Stomach (tissue), 9 donors: ENCODE measurements around the gene DCC. TPM values are rescaled to one million over a fixed set of nuclear protein-coding genes. Genes with fewer than 3 reads are reported as not detected.

Experiments used
- DNase-seq, 2 donors: peaks; one replicate each; pipeline versions ENCODE4 v3.0.0 to v3.0.0-alpha.2; 2013 to 2019
- H3K27ac ChIP-seq, 5 donors: fragments of 200-600 bp in 4 of 5; sonication (generic) in 4 of 5; one replicate each; pipeline ENCODE4 v1.5.1; 2013 to 2019; ENCODE audit warnings: mild to moderate bottlenecking in 1 of 5, moderate library complexity in 1 of 5
- H3K27me3 ChIP-seq, 3 donors: fragments of 200-600 bp; sonication (generic); one replicate each; pipeline ENCODE4 v1.5.1; 2017 to 2019; ENCODE audit warnings: mixed run types in 1 of 3
- H3K36me3 ChIP-seq, 4 donors: fragments of 200-600 bp; sonication (generic); 1 replicate in 3 of 4; 2 replicates in 1 of 4; pipeline ENCODE4 v1.5.1; 2016 to 2019
- H3K4me1 ChIP-seq, 4 donors: fragments of 200-600 bp; sonication (generic); one replicate each; pipeline ENCODE4 v1.5.1; 2016 to 2019
- H3K4me3 ChIP-seq, 4 donors: fragments of 200-600 bp; sonication (generic) in 3 of 4; one replicate each; pipeline ENCODE4 v1.5.1; 2016 to 2019; ENCODE audit warnings: mild to moderate bottlenecking in 1 of 4
- H3K9me3 ChIP-seq, 4 donors: fragments of 200-600 bp; sonication (generic); one replicate each; pipeline ENCODE4 v1.5.1; 2016 to 2019
- CTCF ChIP-seq, 7 experiments: fragments of 450-650 bp in 4 of 7; fragments of 200-600 bp in 3 of 7; sonication (generic) in 3 of 7; IDR thresholded peaks; one replicate each; pipeline ENCODE4 v1.5.1; 2016 to 2019; ENCODE audit warnings: antibody characterized with exemption in 7 of 7, control low read depth in 2 of 7, mild to moderate bottlenecking in 1 of 7
- EP300 ChIP-seq: sonication (generic); formaldehyde crosslinking; IDR thresholded peaks from one replicate; pipeline ENCODE4 v1.6.1; 2017; ENCODE audit warnings: antibody characterized with exemption
- POLR2A ChIP-seq, 4 donors: fragments of 450-650 bp; IDR thresholded peaks; one replicate each; pipeline ENCODE4 v1.6.1; 2016; ENCODE audit warnings: antibody characterized with exemption in 4 of 4, control low read depth in 2 of 4, mild to moderate bottlenecking in 1 of 4, moderate library complexity in 1 of 4
- POLR2AphosphoS5 ChIP-seq, 3 donors: sonication (generic); formaldehyde crosslinking; IDR thresholded peaks; one replicate each; pipeline ENCODE4 v1.6.1; 2016; ENCODE audit warnings: antibody characterized with exemption in 3 of 3
- WGBS, 5 donors: extraction: QIAGEN DNeasy Blood & Tissue Kit in 3 of 5; methylation state at CpG; one replicate each; pipeline versions ENCODE4 v1.1.5 to v1.1.7; 2013 to 2018; 5-methylcytosine and 5-hydroxymethylcytosine counted together
- intact Hi-C: fragments of 100-400 bp; cut with DNase I; formaldehyde crosslinking; loops from one replicate; pipeline ENCODE4 v1.15.1; 2023; ENCODE audit warnings: low total_unique reads
- polyA plus RNA-seq, 3 donors: library from polyadenylated mRNA; stranded (reverse); fragments of 200-250 nt; gene quantifications; one replicate each; pipeline ENCODE4 v1.2.3, GENCODE V29; 2013
- total RNA-seq, 5 donors: library from RNA; depleted of rRNA; stranded (reverse); fragments of >200 nt; gene quantifications; one replicate each; pipeline versions ENCODE4 v1.1.0 to v1.2.3, GENCODE V29; 2014 to 2016
- donor health status: healthy with polysubstance abuse.
- donor health status: Bipolar disorder and iron deficiency.
- donor health status: healthy.

The DCC gene
- total and polyA plus RNA-seq, 8 donors = 0.58 to 1.7 TPM; not detected in 6

GRCh38 chr18:52738946-52739345 is 398.9 kb downstream of the DCC start:
- Histone ChIP-seq H3K27ac (no peak overlapping the region), H3K4me3 (no peak overlapping the region), H3K27me3 (no peaks in the 10 kb centered on the region), H3K36me3 (no peaks in the 10 kb centered on the region), H3K9me3 (no peaks in the 10 kb centered on the region), H3K4me1 (no peaks in the 10 kb centered on the region)
- DNase-seq = no peak
- WGBS, 5 donors = 74 to 84% (median 83%) methylated on average over 5 of the region's 5 CpGs
- no peak for TF ChIP-seq POLR2A (IDR thresholded peaks at IDR 0.05)
- TF ChIP-seq POLR2AphosphoS5 (IDR thresholded peaks at IDR 0.05) = no peak
- no peak for TF ChIP-seq CTCF (IDR thresholded peaks at IDR 0.05)
- no peak for TF ChIP-seq EP300
- intact Hi-C loops = no loop called here

DNA sequence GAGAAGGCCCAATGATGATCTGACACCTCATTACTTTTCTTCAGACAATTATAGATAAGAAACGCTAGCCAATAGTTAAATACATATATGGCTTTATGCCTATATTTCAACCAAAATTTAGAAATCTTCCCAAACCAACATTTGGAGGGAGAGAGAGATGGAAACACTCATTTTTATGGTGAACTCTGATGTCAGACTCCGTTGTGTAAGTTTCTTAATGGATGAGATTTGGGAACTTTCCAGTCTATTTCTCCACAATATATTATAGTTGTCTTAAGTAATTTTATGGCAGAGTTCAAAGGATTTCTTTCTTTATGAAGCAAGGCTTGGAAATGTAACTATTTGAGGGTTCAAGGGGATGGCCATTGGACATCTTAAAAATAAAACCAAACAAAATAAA is 407.0 kb downstream of the DCC start:
- Histone ChIP-seq H3K9me3 (no peaks in the 10 kb centered on the region), H3K4me1 (no peaks in the 10 kb centered on the region), H3K4me3 (no peak overlapping the region), H3K27ac (no peak overlapping the region), H3K36me3 (no peaks in the 10 kb centered on the region), H3K27me3 (no peaks in the 10 kb centered on the region)
- TF ChIP-seq POLR2A (IDR thresholded peaks at IDR 0.05) (no peak), POLR2AphosphoS5 (IDR thresholded peaks at IDR 0.05) (no peak), EP300 (no peak), CTCF (IDR thresholded peaks at IDR 0.05) (no peak)
- DNase-seq = peak in 1 of 2 donors; percentile 17
- WGBS, 5 donors = 58 to 77% (median 69%) methylated on average over 2 of the region's 2 CpGs
- intact Hi-C loops = no loop called here

GRCh38 chr18:52747869-52748268 is 407.9 kb downstream of the DCC start:
- Histone ChIP-seq H3K4me3 (no peak overlapping the region), H3K27ac (no peak overlapping the region), H3K36me3 (no peaks in the 10 kb centered on the region), H3K27me3 (no peaks in the 10 kb centered on the region), H3K9me3 (no peaks in the 10 kb centered on the region), H3K4me1 (no peaks in the 10 kb centered on the region)
- intact Hi-C loops = no loop called here
- no peak for TF ChIP-seq CTCF (IDR thresholded peaks at IDR 0.05)
- TF ChIP-seq POLR2AphosphoS5 (IDR thresholded peaks at IDR 0.05) = no peak
- no peak for TF ChIP-seq EP300
- no peak for TF ChIP-seq POLR2A (IDR thresholded peaks at IDR 0.05)
- WGBS, 5 donors = 91 to 95% (median 94%) methylated on average over 23 of the region's 23 CpGs
- DNase-seq = no peak

DNA sequence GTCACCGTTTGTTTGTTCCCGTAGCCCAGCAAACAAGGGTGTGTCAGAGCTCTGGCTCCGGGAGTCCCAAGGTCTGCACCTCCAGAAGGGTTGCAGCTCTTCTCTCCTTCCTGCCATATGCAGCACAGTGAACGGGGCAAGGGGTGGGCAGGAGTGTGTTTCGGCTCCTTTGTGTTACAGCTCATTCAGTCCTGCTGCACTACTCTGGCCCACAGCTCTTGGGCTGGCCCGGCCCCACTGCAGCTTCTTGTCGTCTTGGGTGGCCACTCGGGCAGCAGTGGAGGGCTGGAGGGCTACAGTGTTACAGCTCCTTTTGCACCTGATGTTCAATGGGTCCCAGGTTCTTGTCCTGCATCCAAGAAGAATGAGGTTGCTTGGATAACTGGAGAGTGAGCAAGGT is 408.3 kb downstream of the DCC start:
- DNase-seq = no peak
- Histone ChIP-seq H3K9me3 (no peaks in the 10 kb centered on the region), H3K36me3 (no peaks in the 10 kb centered on the region), H3K4me1 (no peaks in the 10 kb centered on the region), H3K27me3 (no peaks in the 10 kb centered on the region), H3K4me3 (no peak overlapping the region), H3K27ac (no peak overlapping the region)
- TF ChIP-seq POLR2AphosphoS5 (IDR thresholded peaks at IDR 0.05) = no peak
- TF ChIP-seq POLR2A (IDR thresholded peaks at IDR 0.05) = no peak
- no peak for TF ChIP-seq EP300
- TF ChIP-seq CTCF (IDR thresholded peaks at IDR 0.05) = no peak
- intact Hi-C loops = no loop called here
- WGBS, 5 donors = 85 to 91% (median 88%) methylated on average over 8 of the region's 8 CpGs
